ENCODE results near the gene KRTAP10-4.
A peak's percentile ranks its signal among the peaks of the same experiment; 100 is the strongest.
"Not testable (repeated sequence)": the region's sequence is repeated elsewhere in the genome, so short reads cannot be mapped to it uniquely, and the experiment has no call there.

KRTAP10-4 gene

GRCh38 chr21:44601596-44602462, 28.3 kb downstream of the KRTAP10-4 start:
- no peak for DNase-seq

- no peak for DNase-seq
Measured at GRCh38 chr21:44602463-44602850, 28.9 kb downstream of the KRTAP10-4 start.

GRCh38 chr21:44603109-44603875, 29.8 kb downstream of the KRTAP10-4 start:
- DNase-seq = no peak

- no peak for DNase-seq
Measured at GRCh38 chr21:44603911-44604310, 30.4 kb downstream of the KRTAP10-4 start.

GRCh38 chr21:44606495-44606894, 33.0 kb downstream of the KRTAP10-4 start:
- no peak for DNase-seq

- no peak for DNase-seq
Measured at GRCh38 chr21:44609193-44609592, 35.7 kb downstream of the KRTAP10-4 start.

GRCh38 chr21:44610157-44610843, 36.8 kb downstream of the KRTAP10-4 start:
- DNase-seq = not testable (repeated sequence)

GRCh38 chr21:44611551-44611950, 38.0 kb downstream of the KRTAP10-4 start:
- DNase-seq = no peak

- no peak for DNase-seq
Measured at GRCh38 chr21:44612029-44612486, 38.5 kb downstream of the KRTAP10-4 start, which contains the start of gene KRTAP10-8. Gene KRTAP10-8, plus strand, starts transcription at chr21:44612079. Its CDS starts 22 bp downstream, at chr21:44612101.

GRCh38 chr21:44612669-44613229, 39.2 kb downstream of the KRTAP10-4 start:
- no peak for DNase-seq

- no peak for DNase-seq
Measured at GRCh38 chr21:44613386-44614155, 40.0 kb downstream of the KRTAP10-4 start.

- no peak for DNase-seq
Measured at GRCh38 chr21:44614161-44614631, 40.7 kb downstream of the KRTAP10-4 start.

- no peak for DNase-seq
Measured at GRCh38 chr21:44614961-44615391, 41.4 kb downstream of the KRTAP10-4 start.

- DNase-seq = no peak
Measured at GRCh38 chr21:44615466-44615865, 41.9 kb downstream of the KRTAP10-4 start.

- no peak for DNase-seq
Measured at GRCh38 chr21:44615911-44616590, 42.5 kb downstream of the KRTAP10-4 start.

GRCh38 chr21:44616591-44616926, 43.0 kb downstream of the KRTAP10-4 start:
- no peak for DNase-seq

- no peak for DNase-seq
Measured at GRCh38 chr21:44617071-44617501, 43.6 kb downstream of the KRTAP10-4 start.

- no peak for DNase-seq
Measured at GRCh38 chr21:44618504-44618903, 45.0 kb downstream of the KRTAP10-4 start.

- peak; percentile 51 for DNase-seq
Measured at GRCh38 chr21:44618909-44619308, 45.4 kb downstream of the KRTAP10-4 start.

GRCh38 chr21:44619886-44620285, 46.4 kb downstream of the KRTAP10-4 start:
- DNase-seq = no peak

- DNase-seq = no peak
Measured at GRCh38 chr21:44623575-44623974, 50.0 kb downstream of the KRTAP10-4 start.
